Measurements from ENCODE around the gene SLC26A2. TPM values are rescaled to one million over a fixed set of nuclear protein-coding genes. Genes with fewer than 3 reads are reported as not detected.

SLC26A2 gene
- total and polyA plus RNA-seq, 7 experiments from 2014 or later = 3.2 to 16.5 (median 5.7) TPM

DNA sequence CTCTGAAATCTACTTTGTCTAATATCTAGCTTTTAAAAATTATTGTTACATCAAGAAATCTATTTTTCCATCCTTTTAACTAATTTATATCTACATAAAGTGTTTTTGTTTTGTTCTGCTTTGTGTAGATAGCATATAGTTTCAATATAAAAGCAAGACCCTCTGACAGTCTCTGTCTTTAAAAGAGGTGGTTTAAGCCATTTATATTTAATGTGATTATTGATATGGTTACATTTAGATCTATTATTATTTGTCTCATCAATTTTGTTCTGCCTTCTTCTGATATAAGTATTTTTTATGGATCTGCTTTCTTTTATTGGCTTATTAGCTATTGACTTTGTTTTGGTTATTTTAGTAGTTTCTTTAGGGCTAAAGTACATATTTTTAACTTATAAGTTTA, 56.0 kb downstream of the SLC26A2 start:
- no peaks in the 10 kb centered on the region for H3K4me1 ChIP-seq (ENCODE audit: control insufficient read depth in 2 of 2, insufficient read depth in 2 of 2, low read length in 2 of 2)
- ChIA-PET CTCF (no interaction called here), POLR2A (no interaction called here)
- H3K36me3 Mint-ChIP-seq = peaks cover 18 to 93% (median 72%) of the 10 kb centered on the region in 5 donors
- H3K4me3 Mint-ChIP-seq = no peak overlapping the region
- intact Hi-C loops (cut with micrococcal nuclease) = no loop called here
- H3K4me1 Mint-ChIP-seq = peaks cover 0 to 20% (median 4%) of the 10 kb centered on the region in 7 donors
- no peaks in the 10 kb centered on the region for H3K9me3 ChIP-seq (ENCODE audit: control insufficient read depth in 2 of 3, low read length in 3 of 3)
- no peak overlapping the region for H3K27ac Mint-ChIP-seq
- H3K27ac ChIP-seq (ENCODE audit: low read depth, low read length) = no peak overlapping the region
- DNase-seq (no peak), ATAC-seq (no peak)
- peaks cover 0 to 7% (median 0%) of the 10 kb centered on the region in 11 donors for H3K9me3 Mint-ChIP-seq
- H3K27me3 Mint-ChIP-seq = no peaks in the 10 kb centered on the region
- peaks cover 8 to 95% (median 51%) of the 10 kb centered on the region in 3 experiments for H3K36me3 ChIP-seq (ENCODE audit: control insufficient read depth in 2 of 3, insufficient read depth in 3 of 3, low read length in 3 of 3)
- no peak overlapping the region for H3K4me3 ChIP-seq (ENCODE audit: low read length)
- H3K27me3 ChIP-seq (ENCODE audit: control insufficient read depth in 2 of 2, insufficient read depth in 2 of 2, low read length in 2 of 2) = no peaks in the 10 kb centered on the region

DNA sequence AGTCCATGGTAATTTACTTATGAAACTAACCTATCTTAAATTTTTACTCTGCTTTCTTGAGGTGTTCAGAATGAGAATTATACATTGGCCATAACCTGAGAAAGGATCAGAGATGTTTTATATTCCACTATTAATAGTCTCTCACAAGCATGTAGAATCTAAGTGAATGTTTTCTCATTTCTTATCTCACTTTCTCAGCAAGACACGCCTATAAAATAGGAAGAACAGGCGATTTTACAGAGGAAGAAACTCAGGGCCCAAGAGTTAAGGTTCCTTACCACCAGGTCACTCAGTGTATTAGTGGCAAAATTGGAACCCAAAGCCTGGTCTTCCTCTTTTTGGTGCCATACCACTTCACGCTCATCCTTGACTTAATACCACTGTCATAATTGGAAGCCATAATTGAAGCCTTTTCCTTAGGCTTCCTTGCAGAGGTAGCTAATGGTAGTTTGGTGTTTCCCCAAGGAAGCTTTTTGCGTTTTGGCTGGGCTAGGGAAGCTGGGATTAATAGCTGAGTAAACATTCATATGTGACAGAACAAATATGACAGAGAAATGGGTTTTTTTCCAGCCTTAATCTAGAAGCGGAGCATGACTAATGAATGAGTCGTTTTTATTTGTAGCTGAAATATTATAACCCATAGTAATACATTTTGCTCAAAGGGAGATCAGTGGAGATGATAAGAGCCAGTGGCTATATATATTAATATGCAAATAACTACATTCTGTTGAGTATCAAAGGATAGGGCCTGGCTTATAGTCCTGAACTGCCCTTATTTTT, 56.9 kb downstream of the SLC26A2 start:
- Histone ChIP-seq H3K27ac (ENCODE audit: low read depth, low read length) (no peak overlapping the region), H3K9me3 (ENCODE audit: control insufficient read depth in 2 of 3, low read length in 3 of 3) (no peaks in the 10 kb centered on the region)
- ATAC-seq = no peak

DNA sequence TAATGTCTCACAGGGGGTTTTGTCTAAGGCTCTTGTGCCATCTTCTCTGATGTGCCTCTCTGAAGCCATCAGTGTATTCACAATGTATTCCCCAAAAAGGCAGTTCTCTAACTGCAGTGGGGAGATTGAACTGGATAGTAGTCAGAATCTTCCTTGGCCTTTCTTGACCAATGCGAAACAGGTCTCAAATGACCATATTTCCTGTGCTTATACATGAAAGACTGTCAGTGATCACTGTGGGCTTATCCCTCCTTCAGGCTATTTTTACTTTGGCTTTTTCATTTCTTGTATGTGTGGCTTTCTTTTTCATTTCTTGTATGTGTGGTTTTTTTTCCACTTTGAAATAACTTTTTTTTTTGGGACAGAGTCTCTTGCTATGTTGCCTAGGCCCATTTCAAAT, 59.7 kb downstream of the SLC26A2 start:
- Mint-ChIP-seq H3K4me1 (peaks cover 0 to 21% (median 0%) of the 10 kb centered on the region in 7 donors), H3K36me3 (peaks cover 8 to 83% (median 51%) of the 10 kb centered on the region in 5 donors), H3K27me3 (no peaks in the 10 kb centered on the region), H3K9me3 (peaks cover 0 to 6% (median 0%) of the 10 kb centered on the region in 11 donors), H3K4me3 (no peak overlapping the region), H3K27ac (peak overlapping the region in 4 of 9 donors; percentile 2 to 57 (median 28))
- Histone ChIP-seq H3K27me3 (ENCODE audit: control insufficient read depth in 2 of 2, insufficient read depth in 2 of 2, low read length in 2 of 2) (no peaks in the 10 kb centered on the region), H3K27ac (ENCODE audit: low read depth, low read length) (no peak overlapping the region), H3K4me1 (ENCODE audit: control insufficient read depth in 2 of 2, insufficient read depth in 2 of 2, low read length in 2 of 2) (no peaks in the 10 kb centered on the region), H3K36me3 (ENCODE audit: control insufficient read depth in 2 of 3, insufficient read depth in 3 of 3, low read length in 3 of 3) (peaks cover 4 to 96% (median 39%) of the 10 kb centered on the region in 3 experiments), H3K9me3 (ENCODE audit: control insufficient read depth in 2 of 3, low read length in 3 of 3) (no peaks in the 10 kb centered on the region), H3K4me3 (ENCODE audit: low read length) (no peak overlapping the region)
- DNase-seq (no peak), ATAC-seq (no peak)
- ChIA-PET POLR2A (no interaction called here), CTCF (no interaction called here)
- intact Hi-C loops (cut with micrococcal nuclease) = no loop called here

More for the DNA sequence above, 56.9 kb downstream of the SLC26A2 start:
- no peak for DNase-seq
- Histone ChIP-seq H3K36me3 (ENCODE audit: control insufficient read depth in 2 of 3, insufficient read depth in 3 of 3, low read length in 3 of 3) (peaks cover 8 to 96% (median 51%) of the 10 kb centered on the region in 3 experiments), H3K4me1 (ENCODE audit: control insufficient read depth in 2 of 2, insufficient read depth in 2 of 2, low read length in 2 of 2) (no peaks in the 10 kb centered on the region), H3K27me3 (ENCODE audit: control insufficient read depth in 2 of 2, insufficient read depth in 2 of 2, low read length in 2 of 2) (no peaks in the 10 kb centered on the region), H3K4me3 (ENCODE audit: low read length) (no peak overlapping the region)
- Mint-ChIP-seq H3K27me3 (no peaks in the 10 kb centered on the region), H3K27ac (no peak overlapping the region), H3K4me3 (no peak overlapping the region), H3K36me3 (peaks cover 20 to 94% (median 71%) of the 10 kb centered on the region in 5 donors), H3K9me3 (peaks cover 0 to 7% (median 0%) of the 10 kb centered on the region in 11 donors), H3K4me1 (peaks cover 0 to 24% (median under 1%) of the 10 kb centered on the region in 7 donors)
- POLR2A ChIA-PET = interaction anchor here (1.3 kb wide), 1 partner anchor 11 kb away, joined by 7 read pairs; no protein-coding TSS in a partner anchor
- intact Hi-C loops (cut with micrococcal nuclease) = no loop called here
- CTCF ChIA-PET = no interaction called here

DNA sequence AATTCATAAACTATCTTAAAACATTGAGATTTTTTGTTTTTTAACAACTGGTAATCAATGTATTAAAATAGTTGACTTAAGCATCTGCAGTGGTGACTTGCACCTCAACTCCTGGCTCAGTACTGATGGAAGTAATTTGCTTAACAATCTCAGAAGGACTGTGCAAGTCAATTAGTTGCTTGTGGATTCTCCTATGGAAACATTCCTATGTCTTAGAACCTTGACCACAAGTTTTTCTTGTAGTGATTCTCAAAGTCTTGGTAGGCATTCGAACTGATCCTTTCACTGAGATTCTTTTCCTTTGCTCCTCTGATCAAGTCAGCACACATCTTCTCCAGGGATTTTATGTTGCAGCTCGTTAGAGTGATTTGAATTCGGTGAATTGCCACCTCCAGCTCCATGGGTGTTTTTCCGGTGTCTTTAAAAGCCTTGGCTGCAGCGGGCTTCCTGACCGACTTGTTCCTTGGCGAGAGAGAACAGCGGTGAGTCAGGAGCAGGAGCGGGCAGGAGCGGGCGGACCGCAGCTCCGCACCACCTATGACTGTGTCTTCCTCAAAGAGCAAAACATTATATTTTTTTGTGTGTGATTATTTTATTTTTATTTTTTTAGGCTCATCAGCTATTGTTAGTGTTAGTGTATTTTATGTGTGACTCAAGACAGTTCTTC, 61.1 kb downstream of the SLC26A2 start:
- POLR2A ChIA-PET = no interaction called here
- H3K27ac Mint-ChIP-seq = peak overlapping the region in 3 of 9 donors; percentile 8 to 56 (median 47)
- Histone ChIP-seq H3K4me3 (ENCODE audit: low read length) (no peak overlapping the region), H3K4me1 (ENCODE audit: control insufficient read depth in 2 of 2, insufficient read depth in 2 of 2, low read length in 2 of 2) (no peaks in the 10 kb centered on the region), H3K9me3 (ENCODE audit: control insufficient read depth in 2 of 3, low read length in 3 of 3) (no peaks in the 10 kb centered on the region), H3K27ac (ENCODE audit: low read depth, low read length) (no peak overlapping the region), H3K27me3 (ENCODE audit: control insufficient read depth in 2 of 2, insufficient read depth in 2 of 2, low read length in 2 of 2) (no peaks in the 10 kb centered on the region), H3K36me3 (ENCODE audit: control insufficient read depth in 2 of 3, insufficient read depth in 3 of 3, low read length in 3 of 3) (peaks cover 5 to 92% (median 37%) of the 10 kb centered on the region in 3 experiments)
- CTCF ChIA-PET = no interaction called here
- peaks cover 8 to 76% (median 45%) of the 10 kb centered on the region in 5 donors for H3K36me3 Mint-ChIP-seq
- intact Hi-C loops (cut with micrococcal nuclease) = no loop called here
- DNase-seq = no peak
- peaks cover 0 to 21% (median 0%) of the 10 kb centered on the region in 7 donors for H3K4me1 Mint-ChIP-seq
- ATAC-seq = no peak
- no peaks in the 10 kb centered on the region for H3K9me3 Mint-ChIP-seq
- H3K4me3 Mint-ChIP-seq = no peak overlapping the region
- H3K27me3 Mint-ChIP-seq = no peaks in the 10 kb centered on the region

DNA sequence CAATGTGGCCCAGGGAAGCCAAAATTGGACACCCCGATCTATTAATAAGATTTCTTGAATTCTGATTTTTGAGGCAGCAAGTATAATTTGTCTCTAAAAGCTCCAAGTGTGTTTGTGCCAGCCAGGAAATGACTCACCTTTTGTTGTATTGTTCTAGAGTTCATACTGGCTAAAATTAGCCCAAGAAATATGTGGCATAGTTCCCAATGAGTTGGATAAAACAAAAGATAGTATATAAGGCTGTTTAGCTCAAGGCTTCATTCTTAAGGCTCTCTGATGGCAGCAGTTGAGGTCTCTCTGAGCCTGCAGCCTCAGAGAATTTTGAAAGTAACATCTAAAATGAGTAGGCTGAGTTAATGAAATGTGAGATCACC, 61.6 kb downstream of the SLC26A2 start:
- Histone ChIP-seq H3K4me1 (ENCODE audit: control insufficient read depth in 2 of 2, insufficient read depth in 2 of 2, low read length in 2 of 2) (no peaks in the 10 kb centered on the region), H3K27me3 (ENCODE audit: control insufficient read depth in 2 of 2, insufficient read depth in 2 of 2, low read length in 2 of 2) (no peaks in the 10 kb centered on the region), H3K36me3 (ENCODE audit: control insufficient read depth in 2 of 3, insufficient read depth in 3 of 3, low read length in 3 of 3) (peaks cover 9 to 93% (median 38%) of the 10 kb centered on the region in 3 experiments), H3K9me3 (ENCODE audit: control insufficient read depth in 2 of 3, low read length in 3 of 3) (no peaks in the 10 kb centered on the region), H3K4me3 (ENCODE audit: low read length) (no peak overlapping the region), H3K27ac (ENCODE audit: low read depth, low read length) (no peak overlapping the region)
- ChIA-PET POLR2A (interaction anchor here (0.7 kb wide), 1 partner anchor 693 kb away, joined by 4 read pairs; no protein-coding TSS in a partner anchor), CTCF (no interaction called here)
- H3K36me3 Mint-ChIP-seq = peaks cover 8 to 75% (median 44%) of the 10 kb centered on the region in 5 donors
- H3K27me3 Mint-ChIP-seq = no peaks in the 10 kb centered on the region
- H3K27ac Mint-ChIP-seq = peak overlapping the region in 1 of 9 donors; percentile 47
- peaks cover 0 to 21% (median 0%) of the 10 kb centered on the region in 7 donors for H3K4me1 Mint-ChIP-seq
- no peaks in the 10 kb centered on the region for H3K9me3 Mint-ChIP-seq
- intact Hi-C loops (cut with micrococcal nuclease) = no loop called here
- no peak overlapping the region for H3K4me3 Mint-ChIP-seq
- DNase-seq (no peak), ATAC-seq (no peak)

DNA sequence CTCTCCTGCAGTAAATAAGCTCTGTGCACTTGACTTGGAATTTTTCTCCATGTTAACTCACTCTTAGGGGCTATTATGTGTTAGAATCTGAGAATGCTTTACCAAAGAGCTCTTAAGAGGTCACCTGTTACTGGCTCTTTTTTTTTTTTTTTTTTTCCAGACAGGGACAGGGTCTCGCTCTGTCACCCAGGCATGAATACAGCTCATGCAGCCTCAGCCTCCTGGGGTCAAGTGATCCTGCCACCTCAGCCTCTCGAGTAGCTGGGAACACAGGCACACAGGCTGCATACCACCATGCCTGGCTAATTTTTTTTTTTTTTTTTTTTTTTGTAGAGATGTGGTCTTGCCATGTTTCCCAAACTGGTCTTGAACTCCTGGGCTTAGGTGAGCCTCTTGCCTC, 62.1 kb downstream of the SLC26A2 start:
- CTCF ChIA-PET = no interaction called here

More for the DNA sequence above, 62.1 kb downstream of the SLC26A2 start:
- Mint-ChIP-seq H3K27me3 (no peaks in the 10 kb centered on the region), H3K4me1 (peaks cover 0 to 21% (median 0%) of the 10 kb centered on the region in 7 donors), H3K9me3 (no peaks in the 10 kb centered on the region), H3K27ac (peak overlapping the region in 1 of 9 donors; percentile 39), H3K4me3 (no peak overlapping the region), H3K36me3 (peaks cover 8 to 71% (median 42%) of the 10 kb centered on the region in 5 donors)
- no peak overlapping the region for H3K4me3 ChIP-seq (ENCODE audit: low read length)
- peaks cover 9 to 92% (median 33%) of the 10 kb centered on the region in 3 experiments for H3K36me3 ChIP-seq (ENCODE audit: control insufficient read depth in 2 of 3, insufficient read depth in 3 of 3, low read length in 3 of 3)
- intact Hi-C loops (cut with micrococcal nuclease) = no loop called here
- H3K27me3 ChIP-seq (ENCODE audit: control insufficient read depth in 2 of 2, insufficient read depth in 2 of 2, low read length in 2 of 2) = no peaks in the 10 kb centered on the region
- H3K9me3 ChIP-seq (ENCODE audit: control insufficient read depth in 2 of 3, low read length in 3 of 3) = no peaks in the 10 kb centered on the region
- POLR2A ChIA-PET = interaction anchor here (0.7 kb wide), 1 partner anchor 693 kb away, joined by 4 read pairs; no protein-coding TSS in a partner anchor
- H3K4me1 ChIP-seq (ENCODE audit: control insufficient read depth in 2 of 2, insufficient read depth in 2 of 2, low read length in 2 of 2) = no peaks in the 10 kb centered on the region
- no peak for DNase-seq
- H3K27ac ChIP-seq (ENCODE audit: low read depth, low read length) = no peak overlapping the region
- no peak for ATAC-seq

All from naive thymus-derived CD4-positive, alpha-beta T cell (primary cell).